Fibroblast of skin of right biceps (primary cell): ENCODE results near the gene RNF8.

Source experiments
- DNase-seq: peaks from one replicate; pipeline ENCODE4 v3.0.0-alpha.2; 2013

The RNF8 gene

DNA sequence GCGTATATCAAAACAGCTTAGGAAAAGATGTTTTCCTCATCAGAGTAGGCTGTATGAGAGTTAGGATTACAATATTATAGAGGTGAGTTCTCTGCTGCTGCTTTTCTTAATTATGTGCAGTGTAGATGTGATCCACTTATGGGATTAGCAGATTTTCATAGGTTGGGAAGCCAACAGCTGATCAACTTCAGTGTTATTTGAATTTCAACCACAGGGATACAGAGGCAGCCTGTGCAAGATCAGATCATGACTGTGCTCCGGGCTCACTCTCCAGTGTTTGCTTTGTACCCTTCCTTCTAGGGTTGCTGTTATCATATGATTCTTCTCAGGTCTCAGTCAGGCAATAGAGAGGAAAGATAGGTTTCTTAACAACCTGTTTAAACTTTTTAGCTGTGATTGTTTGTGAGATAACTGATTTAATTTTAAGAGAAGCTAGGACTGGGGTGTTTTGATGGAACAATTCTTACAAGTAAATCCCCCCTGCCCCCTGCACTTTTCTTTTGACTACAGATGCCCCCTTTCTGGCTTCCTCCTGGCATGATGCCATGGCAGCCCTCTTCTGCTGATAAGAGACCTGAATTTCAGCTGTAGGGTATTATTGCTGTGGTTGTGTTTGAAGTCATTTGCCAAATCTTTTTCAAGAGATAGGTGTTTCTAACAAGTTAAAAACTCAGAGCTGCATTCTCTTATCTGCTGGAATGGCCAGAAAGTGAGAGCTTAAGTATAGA is 8.5 kb downstream of the RNF8 start:
- DNase-seq = no peak

DNA sequence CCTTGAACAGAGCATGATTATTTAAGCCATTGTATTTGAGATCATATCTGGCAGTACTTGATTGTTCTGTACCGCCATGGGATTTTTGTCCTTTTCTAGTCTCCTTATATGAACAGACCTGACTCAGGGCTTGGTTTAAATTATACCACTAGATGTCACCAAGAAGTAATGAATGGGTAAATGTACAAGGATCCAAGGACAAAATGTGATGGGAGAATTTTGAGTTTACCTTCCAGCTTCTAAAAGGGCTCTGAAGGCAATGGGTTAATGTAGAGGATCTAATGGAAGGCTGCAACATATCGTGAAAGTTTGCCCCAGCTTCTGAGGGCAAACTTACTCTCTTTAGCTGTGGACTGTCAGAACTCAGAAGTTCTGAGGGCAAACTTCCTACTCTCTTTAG is 12.0 kb downstream of the RNF8 start:
- DNase-seq = peak; percentile 11

DNA sequence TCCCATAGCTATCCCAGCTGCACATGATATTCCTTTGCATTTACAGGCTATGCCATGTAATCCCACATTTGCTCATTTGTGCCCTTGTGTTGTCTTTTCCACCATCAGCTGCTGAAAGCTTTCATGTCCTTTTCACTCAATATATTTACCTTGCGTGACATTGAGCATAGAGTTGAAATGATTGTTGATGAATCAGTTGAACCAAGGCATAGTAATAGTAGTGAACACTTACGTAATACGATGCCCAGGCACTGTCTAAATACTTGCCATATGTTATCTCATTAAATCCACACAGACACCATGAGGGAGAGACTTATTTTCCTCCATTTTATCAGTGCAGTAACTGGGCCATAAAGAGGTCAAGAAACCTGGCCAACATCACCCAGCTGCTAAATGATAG is 13.1 kb downstream of the RNF8 start:
- no peak for DNase-seq

DNA sequence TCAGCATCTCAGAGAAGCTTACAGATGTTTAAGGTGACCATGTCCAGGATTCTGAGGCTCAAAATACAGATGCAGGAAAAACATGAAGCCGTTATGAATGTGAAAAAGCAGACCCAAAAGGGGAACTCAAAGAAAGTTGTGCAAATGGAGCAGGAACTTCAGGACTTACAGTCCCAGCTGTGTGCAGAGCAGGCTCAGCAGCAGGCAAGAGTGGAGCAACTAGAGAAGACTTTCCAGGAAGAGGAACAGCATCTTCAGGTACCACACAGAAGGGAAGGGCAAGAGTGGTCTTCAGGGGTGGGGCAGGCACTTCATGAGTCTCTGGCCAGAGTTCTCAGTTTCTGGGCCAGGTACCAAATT is 15.2 kb downstream of the RNF8 start:
- no peak for DNase-seq

- DNase-seq = no peak
Measured at GRCh38 chr6:37369321-37370201, 15.8 kb downstream of the RNF8 start.

GRCh38 chr6:37371154-37372083 is 17.6 kb downstream of the RNF8 start:
- DNase-seq = no peak

GRCh38 chr6:37372116-37372515 is 18.3 kb downstream of the RNF8 start:
- no peak for DNase-seq

DNA sequence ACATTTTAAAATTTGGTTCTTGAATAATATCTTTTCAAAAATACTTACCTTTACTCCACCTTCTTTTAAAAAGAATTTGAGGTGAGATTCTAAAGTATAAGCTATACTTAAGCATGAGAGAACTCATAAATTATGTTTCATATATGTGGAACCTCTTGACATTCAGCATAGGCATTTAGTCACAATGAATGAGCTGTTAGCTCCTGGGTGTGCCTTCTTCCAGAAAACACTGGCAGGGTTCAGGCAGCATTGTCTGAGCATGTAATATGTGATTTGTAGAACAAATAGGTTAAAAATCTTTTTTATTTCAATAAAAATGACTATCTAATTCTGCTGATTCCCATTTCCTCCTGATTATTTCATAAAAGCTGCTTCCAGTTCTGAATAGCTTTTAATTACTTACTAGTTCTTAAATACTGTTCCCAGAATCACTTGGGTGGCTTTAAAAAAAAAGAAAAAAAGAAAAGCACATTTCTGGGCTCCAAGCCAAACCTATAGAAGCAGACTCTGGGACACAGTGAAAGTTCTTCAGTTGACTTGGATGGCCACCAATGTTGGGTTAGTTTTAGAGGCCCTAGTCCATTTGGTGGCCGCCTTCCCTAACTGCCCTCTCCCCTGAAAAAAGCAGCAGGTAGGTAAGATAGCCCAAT is 20.2 kb downstream of the RNF8 start:
- peak; percentile 21 for DNase-seq

GRCh38 chr6:37375376-37375775 is 21.6 kb downstream of the RNF8 start:
- DNase-seq = no peak

DNA sequence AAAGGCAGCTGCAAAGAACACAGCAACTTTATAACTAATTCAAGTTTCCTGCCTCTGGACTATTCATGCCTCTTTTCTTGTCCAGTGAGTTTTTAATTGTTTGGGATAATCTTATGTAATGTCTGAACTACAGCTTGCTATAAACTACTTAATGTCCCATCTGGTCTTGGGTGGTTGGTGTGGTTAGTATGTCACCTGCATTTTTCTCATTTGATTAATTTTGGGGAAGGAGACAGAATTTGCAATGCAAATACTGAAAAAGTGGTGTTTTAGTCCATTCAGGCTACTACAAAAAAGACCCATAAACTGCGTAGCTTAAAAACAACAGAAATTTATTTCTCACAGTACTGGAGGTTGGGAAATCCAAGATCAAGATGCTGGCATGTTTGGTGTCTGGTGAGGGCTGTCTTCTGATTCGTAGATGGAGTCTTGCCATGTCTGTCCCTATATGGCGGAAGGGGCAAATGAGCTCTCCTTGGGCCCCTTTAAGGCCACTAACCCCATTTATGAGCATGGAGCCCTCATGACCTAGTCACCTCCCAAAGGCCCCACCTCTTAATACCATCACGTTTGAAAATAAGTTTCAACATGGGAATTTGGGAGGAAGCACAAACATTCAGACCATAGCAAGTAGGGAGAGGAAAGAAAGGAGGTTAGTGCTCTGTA is 22.4 kb downstream of the RNF8 start:
- no peak for DNase-seq

GRCh38 chr6:37381579-37381978 is 27.8 kb downstream of the RNF8 start:
- DNase-seq = peak; percentile 50

GRCh38 chr6:37382994-37383765 is 29.4 kb downstream of the RNF8 start:
- DNase-seq = no peak

- no peak for DNase-seq
Measured at GRCh38 chr6:37388578-37388977, 34.8 kb downstream of the RNF8 start.

DNA sequence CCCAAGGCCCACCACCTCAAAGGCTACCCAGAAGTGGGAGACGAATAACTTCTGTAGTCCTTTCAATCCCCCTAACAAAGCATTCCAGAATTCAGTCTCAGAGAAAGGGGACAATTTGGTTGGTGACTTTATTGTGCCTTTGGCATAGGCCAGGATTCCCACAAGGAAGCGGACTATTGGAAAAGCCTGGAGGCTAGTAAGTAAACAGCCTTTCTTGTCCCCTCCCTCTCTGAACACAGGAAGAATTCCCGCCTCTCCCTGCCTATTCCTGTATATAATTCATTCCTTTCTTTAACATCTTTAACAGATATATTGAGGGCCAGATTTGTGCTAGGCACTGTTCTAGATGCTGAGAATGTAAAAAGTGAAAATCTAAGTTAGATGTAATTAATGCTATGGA is 36.1 kb downstream of the RNF8 start:
- DNase-seq = no peak

DNA sequence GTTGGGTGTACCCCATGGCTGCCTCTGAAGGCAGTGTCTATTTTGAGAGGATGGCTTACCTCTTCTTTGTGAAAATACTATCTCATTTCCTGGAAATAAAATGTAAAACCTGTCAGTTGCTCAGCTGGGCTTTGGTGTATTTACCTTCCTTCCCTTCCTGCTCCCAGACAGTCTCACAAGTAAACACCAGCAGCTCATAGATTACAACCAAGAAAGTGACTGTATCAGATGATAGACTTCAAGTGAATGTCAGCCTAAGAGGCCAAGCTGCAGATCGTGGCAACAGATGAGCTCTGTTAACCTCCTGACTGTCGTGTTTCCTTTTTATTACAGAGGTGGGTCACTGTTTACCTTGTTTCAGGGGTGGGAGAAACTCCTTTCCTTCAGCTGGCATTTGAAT is 37.3 kb downstream of the RNF8 start:
- DNase-seq = no peak

DNA sequence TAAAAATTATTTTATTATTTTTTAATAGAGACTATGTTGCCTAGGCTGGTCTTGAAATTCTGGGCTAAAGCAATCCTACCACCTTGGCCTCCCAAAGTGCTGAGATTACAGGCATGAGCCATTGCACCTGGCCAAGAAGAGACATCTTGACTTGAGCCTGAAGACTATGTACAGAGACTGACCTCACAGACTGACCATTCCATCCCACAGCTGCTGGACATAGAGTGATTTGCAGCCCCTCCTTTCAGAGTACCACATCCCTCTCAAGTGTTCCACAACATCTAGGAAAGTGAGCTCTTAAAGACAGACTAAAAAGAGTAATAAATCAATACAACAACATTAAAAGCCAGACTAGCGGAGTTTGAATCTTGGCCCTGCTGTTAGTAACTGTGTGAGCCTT is 39.0 kb downstream of the RNF8 start:
- no peak for DNase-seq

DNA sequence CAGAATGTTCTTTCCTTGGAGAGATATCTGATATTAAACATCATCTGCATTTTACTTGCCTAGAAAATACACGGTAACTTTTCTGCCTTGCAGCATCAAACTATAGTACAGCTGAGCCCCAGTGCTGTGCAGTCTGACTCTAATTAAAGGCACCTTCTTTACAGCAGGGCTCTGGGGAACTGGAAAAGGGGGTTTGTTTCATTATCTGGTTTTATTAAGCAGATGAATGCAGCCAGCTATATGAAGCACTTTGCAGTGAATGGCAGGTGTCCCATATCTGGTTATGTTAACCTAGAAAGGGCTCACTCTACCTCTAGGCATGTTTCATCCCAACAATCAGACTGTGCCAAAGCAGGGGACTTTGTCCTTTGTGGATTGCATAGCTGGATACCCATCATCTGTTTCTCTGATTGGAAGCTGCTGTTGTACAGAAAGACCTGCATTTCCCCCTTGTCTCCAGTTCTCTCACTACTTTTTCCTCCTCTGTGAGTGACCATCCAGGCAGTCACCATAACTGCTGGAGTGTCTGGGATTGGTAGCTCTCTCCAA is 39.7 kb downstream of the RNF8 start:
- DNase-seq = no peak

GRCh38 chr6:37396571-37397180 is 42.9 kb downstream of the RNF8 start:
- DNase-seq = peak; percentile 83

DNA sequence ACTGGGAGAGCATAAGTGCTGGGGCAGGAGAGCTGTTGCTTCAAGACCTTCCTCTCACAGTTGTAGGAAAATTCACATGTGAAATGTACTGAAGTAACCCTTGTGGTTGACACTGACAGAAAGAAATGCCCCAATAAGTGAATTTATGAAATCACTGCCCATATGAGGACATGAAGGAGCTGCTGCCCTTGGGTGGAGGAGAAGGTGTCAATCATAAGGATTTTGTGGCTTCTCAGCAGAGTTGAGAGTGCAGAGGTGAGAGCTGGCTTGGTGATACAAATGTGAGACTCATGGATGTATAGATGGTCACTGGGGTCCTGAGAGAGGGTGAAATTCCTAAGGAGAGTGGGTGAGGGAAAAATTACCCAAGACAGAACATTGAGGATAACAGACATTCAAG is 45.3 kb downstream of the RNF8 start:
- DNase-seq = no peak

- no peak for DNase-seq
Measured at GRCh38 chr6:37399795-37400490, 46.2 kb downstream of the RNF8 start.
